GM12873 (cell line): Measurements from ENCODE around the gene UNC5C.

Experiments
- CTCF ChIP-seq: IDR thresholded peaks from 2 replicates; pipeline ENCODE4 v1.5.1; 2012; ENCODE audit warnings: low read depth, mild to moderate bottlenecking, moderate library complexity, low read length, control low read depth; ENCODE audit not compliant: insufficient read depth; ENCODE audit errors: missing control alignments

UNC5C gene

GRCh38 chr4:95536650-95537049 lies 12.1 kb downstream of the UNC5C start:
- TF ChIP-seq CTCF: no peak

GRCh38 chr4:95535180-95535579 lies 13.6 kb downstream of the UNC5C start:
- TF ChIP-seq CTCF: no peak

- TF ChIP-seq CTCF: no peak
Observed at GRCh38 chr4:95534032-95534431, 14.7 kb downstream of the UNC5C start.

GRCh38 chr4:95533254-95533653 lies 15.5 kb downstream of the UNC5C start:
- TF ChIP-seq CTCF: no peak

GRCh38 chr4:95532305-95532704 lies 16.5 kb downstream of the UNC5C start:
- TF ChIP-seq CTCF: no peak

GRCh38 chr4:95531141-95531540 lies 17.6 kb downstream of the UNC5C start:
- no peak for TF ChIP-seq CTCF

GRCh38 chr4:95529946-95530345 lies 18.8 kb downstream of the UNC5C start:
- TF ChIP-seq CTCF: no peak
